Measurements from ENCODE around the gene HIGD1A. TPM values are rescaled to one million over a fixed set of nuclear protein-coding genes. Genes with fewer than 3 reads are reported as not detected.

The HIGD1A gene
- total RNA-seq, 1 donor = 184 TPM

GRCh38 chr3:42734263-42734860 lies 69.9 kb downstream of the HIGD1A start:
- H3K4me3 ChIP-seq (ENCODE audit: low read depth, low read length) = no peak overlapping the region
- TF ChIP-seq CTCF (IDR thresholded peaks at IDR 0.05; ENCODE audit: insufficient read depth, low read depth, low read length) = no peak
- DNase-seq (ENCODE audit: low read depth) = no peak

- DNase-seq (ENCODE audit: low read depth) = no peak
- H3K4me3 ChIP-seq (ENCODE audit: low read depth, low read length) = no peak overlapping the region
- TF ChIP-seq CTCF (IDR thresholded peaks at IDR 0.05; ENCODE audit: insufficient read depth, low read depth, low read length) = no peak
Measured at GRCh38 chr3:42733501-42734262, 70.6 kb downstream of the HIGD1A start.

Small RNA genes lying within 50 kb of the gene (small RNA-seq; reads per million reads assigned to genes)
- gene CCDC13 = not detected

Other genes with a start within 250 kb of the HIGD1A start
- gene SEC22C, start 222.5 kb downstream of the HIGD1A start, total RNA-seq = 69.3 and 78.6 TPM in 2 replicates
- gene SS18L2, start 213.6 kb downstream of the HIGD1A start, total RNA-seq = 10.3 and 24.6 TPM in 2 replicates
- gene NKTR, start 203.8 kb downstream of the HIGD1A start, total RNA-seq = 69.6 and 82.9 TPM in 2 replicates
- 25.4 and 25.9 TPM in 2 replicates for gene ZBTB47, start 150.8 kb downstream of the HIGD1A start, total RNA-seq
- not detected in 2 replicates for gene KLHL40, start 119.0 kb downstream of the HIGD1A start, total RNA-seq
- gene HHATL, start 101.7 kb downstream of the HIGD1A start, total RNA-seq = not detected in 2 replicates
- 0.43 and 0.64 TPM in 2 replicates for gene CCDC13, start 31.2 kb downstream of the HIGD1A start, total RNA-seq
- under 0.01 TPM in 1 of 2 replicates, not detected in the other for gene ACKR2, start 5.0 kb upstream of the HIGD1A start, total RNA-seq
- not detected in 2 replicates for gene CYP8B1, start 71.4 kb upstream of the HIGD1A start, total RNA-seq
- 3.5 and 3.9 TPM in 2 replicates for gene ZNF662, start 101.7 kb upstream of the HIGD1A start, total RNA-seq
- 0.32 and 1.7 TPM in 2 replicates for gene GASK1A, start 174.8 kb upstream of the HIGD1A start, total RNA-seq

Data from fibroblast of villous mesenchyme (primary cell).